CD4-positive, alpha-beta T cell treated with Interleukin-1 beta for 1 hour (primary cell): ENCODE measurements around the gene EXOC4.

Source experiments
- DNase-seq, 2 donors: peaks; one replicate each; pipeline ENCODE4 v3.0.0-alpha.2; 2020 to 2022

EXOC4 gene

DNA sequence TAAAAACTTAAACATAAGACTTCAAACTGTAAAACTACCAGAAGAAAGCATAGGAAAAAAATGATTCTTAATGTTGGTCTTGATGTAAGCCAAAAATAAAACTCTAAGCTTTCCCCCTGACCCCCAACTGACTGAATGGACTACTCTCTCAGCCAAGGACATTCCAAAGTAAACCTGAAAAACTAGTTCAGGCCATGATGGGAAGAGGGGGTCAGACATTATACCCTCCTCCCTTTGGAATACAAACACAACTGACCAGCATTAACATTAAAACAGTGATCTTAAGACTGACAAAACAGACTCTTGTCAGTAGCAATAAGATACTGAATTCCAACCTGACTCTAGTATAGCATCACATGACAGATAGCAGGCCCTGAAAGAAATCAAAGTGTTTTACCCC is 860.8 kb downstream of the EXOC4 start:
- DNase-seq: no peak

DNA sequence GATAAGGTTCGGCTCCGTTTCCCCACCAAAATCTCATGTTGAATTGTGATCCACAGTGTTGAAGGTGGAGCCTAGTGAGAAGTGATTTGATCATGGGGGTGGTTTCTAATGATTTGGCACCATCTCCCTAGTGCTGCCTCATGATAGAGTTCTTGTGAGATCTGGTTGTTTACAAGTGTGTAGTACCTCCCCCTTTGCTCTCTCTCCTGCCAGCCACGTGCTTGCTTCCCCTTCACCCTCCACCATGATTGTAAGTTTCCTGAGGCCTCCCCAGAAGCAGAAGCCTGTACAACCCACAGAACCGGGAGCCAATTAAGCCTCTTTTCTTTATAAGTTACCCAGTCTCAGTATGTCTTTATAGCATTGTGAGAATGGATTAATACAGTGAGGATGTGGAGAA is 862.1 kb downstream of the EXOC4 start:
- no peak for DNase-seq
